Ishikawa (cell line): ENCODE measurements around the gene STAT1.

Experiments used
- RAD21 ChIP-seq: IDR thresholded peaks from 2 replicates; pipeline ENCODE4 v1.6.1; 2012; ENCODE audit warnings: low read depth
- TAF1 ChIP-seq: IDR thresholded peaks from 2 replicates; pipeline ENCODE4 v1.6.1; 2012; ENCODE audit warnings: low read depth, mild to moderate bottlenecking

DNA sequence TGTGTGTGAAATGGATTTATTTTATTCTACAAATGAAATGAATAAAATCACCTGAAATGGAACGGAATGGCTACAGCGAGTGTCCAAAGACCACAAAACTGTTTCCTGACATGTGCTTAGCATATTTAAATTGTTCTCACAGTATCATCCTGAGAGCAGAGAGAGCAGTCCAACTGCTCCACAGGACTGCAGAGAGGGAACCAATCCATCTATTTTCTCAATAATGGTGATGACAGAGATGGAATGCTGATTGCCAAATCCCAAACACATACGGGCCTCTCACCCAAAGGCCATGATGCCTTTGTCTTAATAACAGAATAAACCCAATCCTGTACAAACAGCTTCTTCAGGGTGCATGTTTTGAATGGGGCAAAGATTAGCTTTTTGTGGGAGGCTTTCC lies 41.1 kb downstream of the STAT1 start:
- TF ChIP-seq RAD21 = no peak
- no peak for TF ChIP-seq TAF1
